Cortex of kidney (tissue), 1 donor: ENCODE results near the gene MYO3A.

Experiments used
- DNase-seq: peaks from one replicate; lab custom pipeline; 2025; lab: John Stamatoyannopoulos, UW

MYO3A gene

GRCh38 chr10:26215396-26215934, 281.4 kb downstream of the MYO3A start:
- DNase-seq, result no peak

GRCh38 chr10:26215935-26216584, 282.0 kb downstream of the MYO3A start:
- DNase-seq, result no peak

DNA sequence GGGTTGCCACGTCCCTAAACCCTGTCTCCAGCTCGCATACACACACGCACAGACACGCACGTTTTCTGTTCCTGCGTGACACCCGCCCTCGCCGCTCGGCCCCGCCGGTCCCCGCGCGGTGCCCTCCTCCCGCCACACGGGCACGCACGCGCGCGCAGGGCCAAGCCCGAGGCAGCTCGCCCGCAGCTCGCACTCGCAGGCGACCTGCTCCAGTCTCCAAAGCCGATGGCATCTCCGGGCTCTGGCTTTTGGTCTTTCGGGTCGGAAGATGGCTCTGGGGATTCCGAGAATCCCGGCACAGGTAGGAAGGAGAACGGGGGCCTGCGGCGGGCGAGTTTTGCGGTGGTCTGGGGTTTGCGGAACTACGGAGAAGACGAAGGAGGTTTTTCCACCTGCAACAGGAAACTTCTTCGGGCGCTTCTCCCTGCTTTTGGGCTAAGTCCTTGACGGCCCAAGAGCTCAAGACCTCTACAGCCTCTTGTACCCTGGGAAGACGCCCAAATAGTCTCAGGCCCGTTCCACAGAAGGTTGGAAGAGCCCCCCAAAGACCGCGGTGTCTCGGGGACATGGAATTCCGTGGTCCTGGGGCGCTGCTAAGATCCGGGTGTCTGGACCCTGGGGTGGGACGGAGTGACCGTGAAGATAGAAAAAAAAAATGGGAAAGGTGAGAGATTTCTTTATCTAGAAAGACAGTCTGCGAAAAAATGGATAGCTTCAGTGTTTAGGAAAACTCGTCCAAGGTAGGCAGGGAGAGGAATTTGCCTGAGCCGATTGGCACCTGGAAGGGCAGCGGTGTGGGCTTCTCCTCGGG, 282.8 kb downstream of the MYO3A start, which contains the start of gene GAD2:
TSS of gene GAD2 (plus strand) at position 190 of the 811 bp plus-strand sequence. CDS start at position 226, 36 bp downstream.
- DNase-seq, result no peak

GRCh38 chr10:26217396-26218086, 283.5 kb downstream of the MYO3A start:
- no peak for DNase-seq

DNA sequence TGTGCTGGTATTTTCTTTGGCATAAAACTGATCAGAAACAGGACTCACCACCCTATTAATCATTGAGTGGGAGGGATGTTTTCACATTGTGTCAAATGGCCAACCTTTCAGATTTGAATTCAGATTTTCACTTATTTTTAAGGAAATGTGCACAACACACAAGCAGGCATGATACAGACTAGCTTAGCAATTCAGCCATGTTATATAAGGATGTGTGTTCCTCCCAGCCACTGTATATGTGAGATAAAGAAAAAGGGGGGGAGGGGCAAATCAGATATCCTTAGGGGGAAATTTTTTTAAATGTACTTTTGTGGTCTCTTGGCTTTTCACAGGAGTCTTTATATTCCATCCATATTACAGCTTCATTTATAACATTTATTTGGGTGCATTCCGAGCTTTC, 285.6 kb downstream of the MYO3A start:
- no peak for DNase-seq

DNA sequence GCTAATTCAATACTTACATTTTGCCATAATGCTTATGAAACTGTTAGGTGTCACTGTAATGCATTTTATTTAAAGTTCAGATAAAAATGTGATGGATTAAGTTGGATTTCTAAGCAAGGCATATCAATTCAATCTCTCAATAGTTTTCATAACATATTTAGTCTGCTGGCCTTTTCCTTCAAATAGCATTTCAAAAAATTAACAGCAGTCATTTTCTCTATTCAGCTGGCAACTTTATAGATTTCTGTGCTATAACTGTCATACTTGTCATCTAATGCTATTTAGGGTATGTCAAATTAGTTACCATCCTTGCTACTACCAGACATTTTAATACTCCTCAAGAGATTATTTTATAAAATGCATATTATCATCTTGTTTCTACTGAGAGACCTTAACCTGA, 286.9 kb downstream of the MYO3A start:
- DNase-seq, result no peak

DNA sequence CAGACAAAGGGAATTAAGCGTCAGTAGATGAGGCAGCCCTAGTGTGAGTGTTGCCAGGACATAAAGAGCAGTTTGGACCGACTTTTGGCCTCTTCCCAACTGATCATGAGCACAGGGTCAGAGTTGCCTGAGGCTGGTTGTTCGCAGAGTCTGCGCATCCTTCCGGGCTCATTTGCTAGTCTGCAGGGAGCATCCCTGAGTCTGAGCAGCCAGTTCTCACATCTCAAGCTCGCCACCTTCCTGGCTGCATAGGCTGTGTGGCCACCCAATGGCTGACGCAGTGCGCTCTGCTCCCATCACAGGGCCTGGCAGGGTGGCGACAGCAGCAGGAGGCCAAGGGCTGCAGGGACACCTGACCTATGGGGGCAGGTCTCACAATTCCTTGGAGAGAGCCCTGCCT, 287.5 kb downstream of the MYO3A start:
- DNase-seq, result no peak

DNA sequence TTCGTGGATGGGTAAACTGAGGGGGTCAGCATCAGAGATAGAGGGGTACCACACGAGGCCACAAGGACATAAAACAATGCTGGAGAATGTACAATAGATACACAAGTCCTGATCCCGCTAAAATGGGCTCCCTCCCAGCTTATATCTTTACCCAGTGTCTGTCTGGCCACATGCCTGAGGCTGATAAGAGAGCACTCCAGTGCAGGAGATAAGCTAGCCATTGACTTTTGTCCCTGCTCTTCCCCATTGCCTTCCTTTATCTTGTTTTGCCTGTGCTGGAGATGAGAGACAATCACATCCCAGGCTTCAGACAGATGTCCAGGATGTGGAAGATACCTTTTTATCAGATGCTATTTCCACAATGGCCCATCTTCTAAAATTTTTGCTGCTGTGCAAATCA, 288.5 kb downstream of the MYO3A start:
- DNase-seq, result no peak

DNA sequence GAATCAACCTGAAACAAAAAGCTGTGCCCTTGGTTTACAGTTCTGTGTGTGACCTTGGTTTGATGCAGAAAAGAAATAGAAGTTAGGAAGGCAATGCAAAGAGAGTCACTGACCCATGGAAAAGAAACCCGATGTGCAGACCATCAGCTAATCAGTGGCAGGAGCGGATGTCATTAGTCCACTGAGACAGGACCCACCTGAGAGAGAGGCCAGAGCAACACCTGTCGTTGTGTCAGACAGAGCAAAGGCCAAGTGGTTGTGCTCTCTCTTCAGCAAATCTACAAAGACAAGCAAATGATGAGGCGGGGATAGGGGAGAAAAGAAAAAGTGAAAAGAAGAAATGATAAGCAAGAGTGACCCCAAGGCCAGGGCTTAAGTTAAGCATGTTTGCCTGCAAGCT, 291.3 kb downstream of the MYO3A start:
- DNase-seq, result no peak

DNA sequence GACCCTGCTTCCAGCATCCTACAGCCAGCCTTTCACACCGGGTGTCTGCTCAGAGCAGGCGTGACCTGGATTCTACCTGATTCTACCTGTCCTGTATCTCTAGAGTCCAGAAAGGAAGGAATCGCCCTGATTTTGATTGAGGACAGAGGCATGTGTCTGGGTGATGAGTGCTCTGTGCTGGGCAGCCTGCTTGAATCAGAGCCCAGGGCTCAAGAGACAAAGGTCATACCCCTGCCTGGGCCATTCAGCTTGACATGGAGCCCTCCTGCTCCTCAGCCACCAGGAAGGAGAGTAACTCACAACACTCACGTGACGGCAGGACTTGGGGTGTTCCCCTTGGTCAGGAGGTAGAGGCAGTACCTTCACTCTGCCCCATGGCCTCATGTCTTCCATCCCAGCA, 293.8 kb downstream of the MYO3A start:
- DNase-seq, result no peak

- DNase-seq, result no peak
These were observed 298.1 kb downstream of the MYO3A start for GRCh38 chr10:26232174-26232573.

- DNase-seq, result no peak
These were observed 301.7 kb downstream of the MYO3A start for GRCh38 chr10:26235761-26236160.

GRCh38 chr10:26238378-26238777, 304.3 kb downstream of the MYO3A start:
- DNase-seq, result no peak

- no peak for DNase-seq
These were observed 308.8 kb downstream of the MYO3A start for GRCh38 chr10:26242706-26243350.

DNA sequence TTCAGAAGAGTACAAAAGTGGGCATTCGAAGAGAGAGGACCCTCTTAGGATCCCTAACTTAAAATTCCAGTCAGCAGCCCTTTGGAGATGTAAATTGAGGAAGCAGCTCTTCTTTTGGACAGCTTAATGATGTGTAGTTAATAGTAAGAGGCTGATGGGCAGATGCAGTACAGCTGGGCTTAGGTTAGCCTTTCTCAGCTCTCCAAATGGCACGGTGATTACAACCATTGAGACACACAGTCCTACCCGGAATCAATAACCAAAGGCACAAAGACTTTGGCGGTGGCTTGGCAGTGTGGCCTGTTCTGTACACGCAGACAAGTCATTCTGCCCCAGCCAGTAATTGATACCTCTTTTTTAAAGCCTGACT, 309.3 kb downstream of the MYO3A start:
- DNase-seq, result no peak

DNA sequence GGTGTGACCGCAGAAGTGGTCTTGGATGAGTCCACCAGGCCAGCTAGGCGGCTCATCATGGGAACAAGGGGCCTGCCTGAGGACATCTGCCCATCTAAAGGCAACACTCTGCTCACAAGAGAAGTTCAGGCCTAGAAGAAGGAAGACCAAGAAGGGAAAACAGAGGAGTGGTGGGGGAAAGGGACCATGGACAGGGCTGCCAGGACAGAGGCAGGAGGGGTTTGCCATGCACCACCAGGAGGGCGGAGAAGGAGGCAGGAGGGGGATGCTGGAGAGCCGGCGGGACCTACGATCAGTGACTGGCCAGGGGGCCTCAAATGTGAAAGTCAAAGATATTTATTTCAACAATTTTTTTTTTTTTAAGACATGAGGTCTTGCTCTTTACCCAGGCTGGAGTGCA, 315.7 kb downstream of the MYO3A start:
- DNase-seq, result no peak

GRCh38 chr10:26251925-26252324, 317.9 kb downstream of the MYO3A start:
- DNase-seq, result no peak

- DNase-seq, result no peak
These were observed 320.6 kb downstream of the MYO3A start for GRCh38 chr10:26254616-26255015.

- DNase-seq, result no peak
These were observed 325.3 kb downstream of the MYO3A start for GRCh38 chr10:26259341-26259740.
